Right cardiac atrium (tissue), 5 donors: Measurements from ENCODE around the gene ADAMTS13. TPM values are rescaled to one million over a fixed set of nuclear protein-coding genes. Genes with fewer than 3 reads are reported as not detected.
"Not testable (repeated sequence)": the region's sequence is repeated elsewhere in the genome, so short reads cannot be mapped to it uniquely, and the experiment has no call there.

Experiments used
- ATAC-seq, 2 donors: fragments of 200-7000 bp; cut with Tn5 transposase; one replicate each; pipeline versions ENCODE4 v1.8.0 to v1.9.1; 2020; ENCODE audit warnings: moderate library complexity in 2 of 2, mild to moderate bottlenecking in 1 of 2
- DNase-seq, 3 donors: peaks; one replicate each; pipeline ENCODE4 v3.0.0-alpha.2; 2020
- H3K27ac ChIP-seq: one replicate; pipeline ENCODE4 v1.5.1; 2013; ENCODE audit warnings: mild to moderate bottlenecking, low read length, control low read depth, moderate library complexity
- H3K27me3 ChIP-seq: one replicate; pipeline ENCODE4 v1.6.1; 2013; ENCODE audit not compliant: control insufficient read depth, insufficient read depth
- H3K4me1 ChIP-seq: one replicate; pipeline ENCODE4 v1.6.1; 2013; ENCODE audit warnings: low read length; ENCODE audit not compliant: control insufficient read depth, insufficient read depth
- H3K4me3 ChIP-seq: one replicate; pipeline ENCODE4 v1.5.1; 2013; ENCODE audit warnings: low read length, control low read depth
- H3K9me3 ChIP-seq: one replicate; pipeline ENCODE4 v1.6.1; 2013; ENCODE audit warnings: low read length; ENCODE audit not compliant: control insufficient read depth
- WGBS: extraction: QIAGEN DNeasy Blood & Tissue Kit; methylation state at CpG from one replicate; pipeline ENCODE4 v1.1.7; 2013; 5-methylcytosine and 5-hydroxymethylcytosine counted together
- intact Hi-C, 4 donors: fragments of 100-400 bp; cut with DNase I; formaldehyde crosslinking; loops; one replicate each; pipeline versions ENCODE4 v1.11.0 to v1.14.0; 2022 to 2023
- long read RNA-seq, 4 donors: library from polyadenylated mRNA; unstranded; transcript quantifications; one replicate each; pipeline ENCODE4 v2.0.0, GENCODE V29; 2020 to 2021
- polyA plus RNA-seq: library from polyadenylated mRNA; stranded (reverse); fragments of 200-250 nt; gene quantifications from one replicate; pipeline ENCODE4 v1.2.3, GENCODE V29; 2013
- total RNA-seq, 4 donors: library from RNA; stranded (reverse); fragmentation: NEBNext Ultra II Directional; extraction: Animal tissue kit (Norgen Biotek cat#: 25700); gene quantifications; one replicate each; pipeline ENCODE4 v1.2.1, GENCODE V29; 2021
- donor health status: healthy with polysubstance abuse.
- donor health status: DM: no; HTN: yes; CAD: no.
- donor health status: DM: no; HTN: no; CAD: no.
- donor health status: DM: no; HTN: yes; CAD: no; lungs with severe emphysema.
- donor health status: DM: yes; HTN: yes; CAD: no.

Gene ADAMTS13
- total RNA-seq (1 to 10 TPM; 2.1 to 4.1 (median 3.5) TPM), polyA plus RNA-seq (4.6 TPM)
- long read RNA-seq, donor 1, partial matches to known transcripts: 1 of 6 reads
- long read RNA-seq, donor 1, other reads (novel, unspliced or antisense): 5 of 6 reads
- long read RNA-seq, donor 2, partial matches to known transcripts: 0 of 5 reads
- long read RNA-seq, donor 2, other reads (novel, unspliced or antisense): 5 of 5 reads
- long read RNA-seq, donor 3, partial matches to known transcripts: 6 of 12 reads
- long read RNA-seq, donor 3, other reads (novel, unspliced or antisense): 6 of 12 reads
- long read RNA-seq, donor 4, partial matches to known transcripts: 10 of 16 reads
- long read RNA-seq, donor 4, other reads (novel, unspliced or antisense): 6 of 16 reads

DNA sequence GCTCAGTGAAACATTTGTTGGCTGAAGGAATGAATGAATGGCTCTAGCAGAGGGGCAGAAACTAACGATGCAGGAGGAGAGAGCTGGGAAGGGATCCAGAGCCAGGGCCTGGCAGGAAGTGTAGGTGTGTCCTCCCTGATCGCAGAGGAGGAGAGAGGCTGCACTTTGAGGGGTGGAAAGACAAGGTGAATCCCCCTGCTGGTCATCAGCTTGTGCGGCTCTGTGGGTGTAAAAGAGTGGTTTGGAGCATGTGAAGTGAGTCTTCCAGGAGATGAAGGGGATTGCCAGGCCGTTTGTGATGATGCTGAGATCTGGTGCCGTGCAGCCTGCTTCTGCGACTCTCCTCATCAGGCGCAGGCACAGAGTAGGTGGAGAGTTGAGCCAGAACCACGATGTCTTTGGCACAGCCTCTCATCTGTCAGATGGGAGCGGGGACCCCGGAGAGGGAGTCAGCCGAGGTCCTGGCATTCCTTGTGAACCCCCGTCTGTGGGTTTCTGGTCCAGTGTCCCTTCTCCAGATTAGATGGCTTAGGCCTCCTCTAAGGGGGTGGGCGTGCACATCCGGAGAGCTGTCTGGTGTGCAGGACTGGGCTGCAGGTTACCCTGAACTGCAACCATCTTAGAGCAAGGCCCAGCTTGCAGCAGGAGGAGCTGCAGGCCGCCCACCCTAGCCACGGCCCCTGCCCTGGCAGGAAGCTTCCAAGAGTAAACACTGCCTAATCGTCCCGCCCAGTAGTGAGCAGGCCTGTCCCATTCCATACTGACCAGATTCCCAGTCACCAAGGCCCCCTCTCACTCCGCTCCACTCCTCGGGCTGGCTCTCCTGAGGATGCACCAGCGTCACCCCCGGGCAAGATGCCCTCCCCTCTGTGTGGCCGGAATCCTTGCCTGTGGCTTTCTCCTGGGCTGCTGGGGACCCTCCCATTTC, at the start of gene ADAMTS13:
Gene ADAMTS13 (plus strand): TSS at position 753 of the 928 bp plus-strand sequence. CDS start 77 bp downstream, at position 830.
- intact Hi-C loops: no loop called here
- no peak within 1 kb of the TSS for H3K27ac ChIP-seq
- no peaks in the 10 kb centered on the region for H3K27me3 ChIP-seq
- peak in 1 of 3 donors; percentile 13 for DNase-seq
- H3K4me1 ChIP-seq: no peaks in the 10 kb centered on the region
- 52% methylated on average over 23 of the region's 23 CpGs for WGBS
- no peak within 1 kb of the TSS for H3K4me3 ChIP-seq
- no peak for ATAC-seq
- H3K9me3 ChIP-seq: no peaks in the 10 kb centered on the region

DNA sequence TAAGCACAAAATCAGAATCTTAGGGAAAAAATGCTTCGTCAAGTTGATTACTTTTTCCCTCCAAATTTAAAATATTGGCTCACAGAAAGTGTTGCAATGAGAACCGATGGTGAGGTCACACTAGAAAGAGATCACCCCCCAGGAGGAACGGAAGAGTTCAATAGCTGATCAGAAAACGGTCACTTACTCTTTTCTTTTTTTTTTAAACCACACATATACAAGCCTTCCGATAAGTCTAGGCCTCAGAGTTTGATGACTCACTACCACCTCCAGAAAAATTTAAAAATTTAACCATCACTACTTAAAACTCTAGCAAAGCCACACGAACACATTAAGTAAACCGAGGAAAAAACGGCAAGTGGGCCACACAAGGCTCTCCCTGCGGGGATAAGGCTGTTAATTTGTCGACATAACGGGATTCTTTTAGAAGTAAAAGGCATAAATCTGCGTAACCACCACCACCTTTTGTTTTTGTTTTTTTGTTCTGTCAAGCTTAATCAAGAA, 47.5 kb upstream of the ADAMTS13 start:
- H3K4me1 ChIP-seq: peaks cover 19% of the 10 kb centered on the region

DNA sequence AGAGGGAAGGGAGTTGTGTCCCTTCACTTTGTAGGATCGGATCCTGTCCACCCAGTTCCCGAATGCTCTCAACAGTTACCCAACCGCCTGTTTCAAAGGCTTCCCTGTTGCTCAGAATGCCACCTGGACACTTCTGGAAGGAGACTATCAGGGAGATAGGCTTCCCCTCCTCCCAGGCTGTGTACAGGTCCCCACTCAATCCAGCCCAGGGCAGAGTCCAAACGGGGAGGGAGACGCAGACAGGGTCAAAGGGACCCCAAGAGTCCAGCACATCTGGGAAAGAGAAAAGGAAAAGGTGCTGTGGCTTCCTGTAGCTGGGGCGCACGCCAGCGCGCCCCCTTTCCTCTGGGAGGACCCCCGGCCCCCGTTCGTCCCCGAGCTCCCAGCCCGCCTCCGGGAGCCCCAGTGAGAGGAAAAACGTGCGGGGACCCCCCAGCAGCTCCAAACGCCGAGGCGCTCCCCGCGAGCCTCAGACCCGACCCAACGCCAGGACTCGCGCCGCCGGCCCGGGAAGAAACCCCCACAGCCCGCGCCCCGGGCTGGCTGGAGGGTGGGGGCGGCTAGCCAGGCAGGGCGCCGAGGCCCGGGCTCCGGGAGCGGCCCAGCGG, 46.9 kb upstream of the ADAMTS13 start:
- ATAC-seq (peak in 1 of 2 donors; percentile 2), DNase-seq (peak in 2 of 3 donors; percentile 45 to 66)
- Histone ChIP-seq H3K4me3 (peak overlapping the region; percentile 97), H3K27ac (peak overlapping the region; percentile 77), H3K9me3 (no peaks in the 10 kb centered on the region), H3K27me3 (no peaks in the 10 kb centered on the region), H3K4me1 (peaks cover 19% of the 10 kb centered on the region)
- intact Hi-C loops: no loop called here
- WGBS: under 1% methylated on average over 39 of the region's 39 CpGs

More for the DNA sequence above, 47.5 kb upstream of the ADAMTS13 start:
- H3K9me3 ChIP-seq: no peaks in the 10 kb centered on the region
- no peaks in the 10 kb centered on the region for H3K27me3 ChIP-seq
- peak overlapping the region; percentile 97 for H3K4me3 ChIP-seq
- no peak overlapping the region for H3K27ac ChIP-seq
- intact Hi-C loops: no loop called here
- DNase-seq (no peak), ATAC-seq (no peak)
- 14% methylated on average over 12 of the region's 12 CpGs for WGBS

DNA sequence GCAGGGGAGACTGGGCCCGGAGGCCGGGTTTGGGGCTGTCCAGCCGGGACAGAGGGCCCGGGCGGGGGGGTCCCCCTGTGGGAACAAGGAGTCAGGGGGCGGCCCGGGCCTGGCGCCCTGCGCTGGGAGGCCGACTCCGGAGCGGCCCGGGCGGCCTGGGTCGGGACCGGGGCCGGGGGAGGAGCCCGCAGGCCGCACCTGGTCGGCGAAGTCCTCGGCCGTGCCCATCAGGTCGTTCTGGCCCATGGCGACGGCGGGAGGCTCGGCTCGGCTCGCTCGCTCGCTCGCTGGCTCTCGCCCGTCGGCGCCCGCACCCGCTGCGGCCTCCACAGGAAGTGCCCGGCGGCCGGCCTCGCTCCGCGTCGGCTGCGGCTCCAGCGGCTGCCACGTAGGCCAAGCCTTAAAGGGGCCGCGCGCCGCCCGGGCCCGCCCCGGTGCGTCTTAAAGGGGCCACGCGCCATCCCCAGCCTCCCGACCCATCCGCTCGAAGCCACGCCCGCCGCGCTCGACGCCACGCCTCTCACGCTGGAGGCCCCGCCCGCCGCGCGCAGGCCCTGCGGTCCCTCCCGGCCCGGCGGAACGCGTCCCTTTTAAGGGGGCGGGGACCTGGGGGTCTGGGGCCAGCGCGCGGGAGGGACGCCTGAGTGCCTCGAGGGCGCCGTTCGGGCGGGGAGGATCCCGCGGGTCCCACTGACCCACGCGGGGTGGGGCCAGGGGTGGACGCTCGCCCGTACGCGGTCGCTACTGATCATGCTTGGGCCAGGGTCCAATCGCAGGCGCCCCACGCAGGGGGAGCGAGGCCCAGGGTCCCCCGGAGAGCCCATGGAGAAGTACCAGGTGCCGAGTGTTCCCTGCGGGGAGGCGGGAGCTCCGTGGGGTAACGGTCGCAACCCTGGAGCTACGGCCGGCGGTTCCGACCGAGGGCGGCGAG, 46.2 kb upstream of the ADAMTS13 start, which contains the start of the genes STKLD1 and SURF4:
Gene STKLD1 (plus strand): TSS at position 643 of the 931 bp plus-strand sequence. CDS start 108 bp downstream, at position 751.
Gene SURF4 (minus strand): TSS at position 337 of the 931 bp plus-strand sequence. CDS start 91 bp downstream, at position 246.
- intact Hi-C loops: no loop called here
- H3K27ac ChIP-seq: peak within 1 kb of the TSS; percentile 77
- H3K27me3 ChIP-seq: no peaks in the 10 kb centered on the region
- peaks cover 15% of the 10 kb centered on the region for H3K4me1 ChIP-seq
- no peaks in the 10 kb centered on the region for H3K9me3 ChIP-seq
- peak within 1 kb of the TSS; percentile 97 for H3K4me3 ChIP-seq
- ATAC-seq: peak; percentile 97 to 98
- peak; percentile 96 to 99 (median 99) for DNase-seq
- under 1% methylated on average over 120 of the region's 120 CpGs for WGBS

DNA sequence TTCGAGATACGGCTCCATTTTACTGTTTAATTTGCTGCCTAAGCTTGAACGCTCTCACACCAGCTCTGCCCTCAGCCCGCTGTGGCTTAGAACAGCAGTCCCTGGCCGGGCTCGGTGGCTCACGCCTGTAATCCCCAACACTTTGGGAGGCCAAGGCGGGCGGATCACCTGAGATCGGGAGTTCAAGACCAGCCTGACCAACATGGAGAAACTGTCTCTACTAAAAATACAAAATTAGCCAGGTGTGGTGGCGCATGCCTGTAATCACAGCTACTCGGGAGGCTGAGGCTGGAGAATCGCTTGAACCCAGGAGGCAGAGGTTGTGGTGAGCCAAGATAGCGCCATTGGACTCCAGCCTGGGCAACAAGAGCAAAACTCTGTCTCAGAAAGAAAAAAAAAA, 44.9 kb upstream of the ADAMTS13 start:
- WGBS: 93% methylated on average over 14 of the region's 14 CpGs
- H3K9me3 ChIP-seq, H3K4me3 ChIP-seq, H3K4me1 ChIP-seq, intact Hi-C loops, ATAC-seq, DNase-seq, H3K27ac ChIP-seq, H3K27me3 ChIP-seq: not testable (repeated sequence)

DNA sequence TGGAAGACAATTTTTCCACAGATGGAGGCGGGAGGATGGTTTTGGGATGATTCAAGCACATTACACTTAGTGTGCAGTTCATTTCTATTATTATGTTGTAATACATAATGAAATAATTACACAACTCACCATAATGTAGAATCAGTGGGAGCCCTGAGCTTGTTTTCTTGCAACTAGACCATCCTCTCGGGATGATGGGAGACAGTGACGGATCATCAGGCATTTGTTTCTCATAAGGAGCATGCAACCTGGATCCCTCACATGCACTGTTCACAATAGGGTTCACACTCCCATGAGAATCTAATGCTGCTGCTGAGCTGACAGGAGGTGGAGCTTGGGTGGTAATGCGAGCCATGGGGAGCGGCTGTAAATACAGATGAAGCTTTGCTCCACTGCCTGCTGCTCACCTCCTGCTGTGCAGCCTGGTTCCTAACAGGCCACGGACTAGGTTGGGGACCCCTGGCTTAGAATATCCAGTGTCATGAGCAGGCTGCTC, 44.4 kb upstream of the ADAMTS13 start:
- 76% methylated on average over 6 of the region's 6 CpGs for WGBS
- intact Hi-C loops: no loop called here
- no peak for DNase-seq
- Histone ChIP-seq H3K27ac (no peak overlapping the region), H3K27me3 (no peaks in the 10 kb centered on the region), H3K4me1 (peaks cover 4% of the 10 kb centered on the region), H3K9me3 (no peaks in the 10 kb centered on the region), H3K4me3 (no peak overlapping the region)
- ATAC-seq: no peak

DNA sequence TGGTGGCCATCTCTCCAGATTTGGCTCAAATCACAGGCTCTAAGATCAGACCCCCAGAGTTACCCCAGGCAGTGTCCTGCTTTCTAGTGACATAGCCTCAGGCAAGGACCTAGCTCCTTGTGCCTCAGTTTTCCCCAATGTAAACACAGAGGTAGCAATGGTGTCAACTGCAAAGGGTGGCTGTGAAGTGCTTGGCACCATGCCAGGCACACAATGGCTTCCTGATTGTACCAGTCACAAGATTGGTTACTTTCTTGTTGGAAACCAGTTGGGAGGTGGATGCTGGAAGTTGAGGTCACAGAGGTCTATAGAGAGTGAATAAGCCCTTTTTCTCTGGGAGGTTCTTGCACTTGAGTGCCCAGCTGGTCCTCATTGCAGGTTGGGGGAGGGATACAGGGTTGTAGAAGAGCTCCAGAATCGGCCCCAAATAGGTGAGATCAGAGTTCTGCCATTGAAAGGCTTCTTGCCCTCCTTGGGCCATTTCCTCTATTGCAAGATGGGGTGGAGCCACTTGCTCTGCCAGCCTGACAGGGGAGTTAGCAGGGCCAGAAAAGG, 43.7 kb upstream of the ADAMTS13 start:
- Histone ChIP-seq H3K27ac (no peak overlapping the region), H3K27me3 (no peaks in the 10 kb centered on the region), H3K4me1 (no peaks in the 10 kb centered on the region), H3K9me3 (no peaks in the 10 kb centered on the region), H3K4me3 (no peak overlapping the region)
- ATAC-seq (no peak), DNase-seq (peak in 1 of 3 donors; percentile 32)
- WGBS: 83% methylated on average over 1 of the region's 1 CpG
- intact Hi-C loops: no loop called here

DNA sequence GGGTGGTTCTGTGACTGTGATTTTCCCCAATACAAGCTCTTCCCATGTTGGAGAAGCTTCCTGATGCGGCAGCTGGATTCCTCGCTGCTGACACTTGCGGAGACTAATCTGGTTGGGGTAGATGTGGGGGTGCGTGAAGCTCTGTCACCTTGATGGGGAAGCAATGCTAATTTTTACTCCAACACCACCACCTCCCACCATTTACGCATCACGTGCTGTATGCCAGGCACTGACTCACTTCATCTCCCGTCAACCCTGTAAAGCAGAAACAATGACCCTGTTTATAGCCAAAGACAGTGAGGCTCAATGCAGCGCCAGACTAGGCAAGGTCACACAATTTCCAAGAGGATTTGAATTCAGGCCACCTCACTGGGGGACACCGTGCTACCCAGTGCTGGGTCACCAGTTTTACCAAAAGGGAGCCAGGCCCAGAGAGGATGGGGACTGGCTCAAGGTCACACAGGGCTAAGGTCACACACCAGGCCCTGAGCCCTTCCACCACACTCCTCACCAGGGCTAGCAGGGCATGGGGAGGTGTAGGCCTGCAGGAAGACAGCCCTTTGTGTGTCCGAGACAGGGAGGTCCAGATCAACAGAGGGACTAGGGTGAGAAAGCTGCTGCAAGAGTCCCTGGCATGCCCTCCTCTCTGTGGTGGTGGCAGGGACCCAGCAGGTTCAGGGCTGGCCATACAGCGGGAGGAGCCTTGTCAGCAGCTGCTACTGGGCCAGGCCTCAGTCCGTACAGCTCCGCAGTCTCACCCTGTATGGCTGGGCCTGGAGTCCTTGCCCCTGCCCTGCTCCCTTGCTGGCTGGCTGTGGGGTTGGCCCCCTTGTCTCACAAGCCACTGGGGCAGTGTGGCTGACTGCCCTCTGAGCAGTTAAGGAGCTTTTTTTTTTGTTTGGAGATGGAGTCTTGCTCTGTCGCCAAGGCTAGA, 42.7 kb upstream of the ADAMTS13 start:
- intact Hi-C loops: no loop called here
- no peaks in the 10 kb centered on the region for H3K9me3 ChIP-seq
- H3K27me3 ChIP-seq: no peaks in the 10 kb centered on the region
- no peaks in the 10 kb centered on the region for H3K4me1 ChIP-seq
- peak in 1 of 3 donors; percentile 24 for DNase-seq
- no peak overlapping the region for H3K27ac ChIP-seq
- 87% methylated on average over 14 of the region's 14 CpGs for WGBS
- no peak overlapping the region for H3K4me3 ChIP-seq
- ATAC-seq: no peak

DNA sequence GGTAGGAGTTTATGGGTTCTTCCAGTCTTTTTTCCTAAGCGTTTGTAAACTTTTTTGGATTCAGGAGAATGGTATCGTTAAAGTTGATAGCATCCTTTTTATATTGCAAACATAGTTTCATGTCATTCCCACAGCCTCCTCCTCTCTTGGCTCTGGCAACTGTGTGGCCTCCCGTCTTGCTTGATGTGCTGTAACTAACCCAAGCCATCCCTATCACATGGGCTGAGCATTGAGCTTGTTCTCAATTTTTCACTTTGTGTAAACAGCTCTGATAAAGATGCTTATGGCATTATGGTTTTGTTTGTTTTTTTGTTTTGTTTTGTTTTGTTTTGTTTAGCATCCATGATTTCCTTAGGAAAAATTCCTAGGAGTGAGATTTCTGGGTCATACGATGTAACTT, 41.4 kb upstream of the ADAMTS13 start:
- ATAC-seq: no peak
- intact Hi-C loops: no loop called here
- Histone ChIP-seq H3K4me3 (no peak overlapping the region), H3K4me1 (no peaks in the 10 kb centered on the region), H3K9me3 (no peaks in the 10 kb centered on the region), H3K27ac (no peak overlapping the region), H3K27me3 (no peaks in the 10 kb centered on the region)
- 69% methylated on average over 4 of the region's 4 CpGs for WGBS
- no peak for DNase-seq
